Fibroblast of lung (primary cell): ENCODE data around the gene TEX44. TPM values are rescaled to one million over a fixed set of nuclear protein-coding genes. Genes with fewer than 3 reads are reported as not detected.
"Not testable (repeated sequence)": the region's sequence is repeated elsewhere in the genome, so short reads cannot be mapped to it uniquely, and the experiment has no call there.

Experiments used
- DNase-seq, 2 donors: peaks; one replicate each; pipeline versions ENCODE4 v3.0.0 to v3.0.0-alpha.2; 2010; ENCODE audit warnings: low read depth in 2 of 2
- H2AFZ ChIP-seq: 2 replicates; pipeline ENCODE4 v1.5.1; 2012; ENCODE audit warnings: low read length, control low read depth, inconsistent platforms
- H3K27ac ChIP-seq: 2 replicates; pipeline ENCODE4 v1.5.1; 2011; ENCODE audit warnings: low read length, control low read depth; ENCODE audit not compliant: insufficient read depth
- H3K27me3 ChIP-seq: 2 replicates; pipeline ENCODE4 v1.5.1; 2011; ENCODE audit warnings: mild to moderate bottlenecking, low read length; ENCODE audit not compliant: control insufficient read depth, insufficient read depth
- H3K36me3 ChIP-seq: 2 replicates; pipeline ENCODE4 v1.5.1; 2011; ENCODE audit warnings: low read length; ENCODE audit not compliant: control insufficient read depth, insufficient read depth
- H3K4me1 ChIP-seq: 2 replicates; pipeline ENCODE4 v1.5.1; 2011; ENCODE audit warnings: low read length; ENCODE audit not compliant: control insufficient read depth, insufficient read depth; ENCODE audit errors: extremely low read depth
- H3K4me2 ChIP-seq: 2 replicates; pipeline ENCODE4 v1.5.1; 2011; ENCODE audit warnings: low read length, control low read depth; ENCODE audit not compliant: insufficient read depth; ENCODE audit errors: extremely low read depth
- H3K4me3 ChIP-seq, 4 experiments: fragments of 200-600 bp in 1 of 4; sonication (generic) in 1 of 4; replicated peaks in 1 of 4; 2 replicates each; pipeline ENCODE4 v1.5.1; 2011 to 2016; ENCODE audit warnings: low read length in 4 of 4, low read depth in 3 of 4, mild to moderate bottlenecking in 3 of 4, control low read depth in 2 of 4, inconsistent platforms in 1 of 4, mixed read lengths in 1 of 4; ENCODE audit not compliant: insufficient read depth in 1 of 4; ENCODE audit errors: control extremely low read depth in 1 of 4
- H3K79me2 ChIP-seq: 2 replicates; pipeline ENCODE4 v1.5.1; 2012; ENCODE audit warnings: mild to moderate bottlenecking, low read length, inconsistent platforms; ENCODE audit not compliant: control insufficient read depth, insufficient read depth
- H3K9ac ChIP-seq: 2 replicates; pipeline ENCODE4 v1.5.1; 2011; ENCODE audit warnings: mild to moderate bottlenecking, low read length, control low read depth; ENCODE audit not compliant: insufficient read depth
- H3K9me3 ChIP-seq: 2 replicates; pipeline ENCODE4 v1.5.1; 2012; ENCODE audit warnings: low read depth, low read length; ENCODE audit not compliant: control insufficient read depth, insufficient read depth
- H4K20me1 ChIP-seq: 2 replicates; pipeline ENCODE4 v1.5.1; 2011; ENCODE audit warnings: low read length; ENCODE audit not compliant: control insufficient read depth, insufficient read depth; ENCODE audit errors: extremely low read depth
- CTCF ChIP-seq, 2 donors: IDR thresholded peaks in 1 of 2; conservative IDR thresholded peaks in 1 of 2; 1 replicate in 1 of 2; 2 replicates in 1 of 2; pipeline ENCODE4 v1.5.1; 2011 to 2012; ENCODE audit warnings: low read length in 2 of 2, control low read depth in 1 of 2, inconsistent platforms in 1 of 2, low read depth in 1 of 2, mild to moderate bottlenecking in 1 of 2
- EZH2 ChIP-seq: IDR thresholded peaks from 2 replicates; pipeline ENCODE4 v1.5.1; 2012; ENCODE audit warnings: low read length, control low read depth, mild to moderate bottlenecking; ENCODE audit errors: missing control alignments
- polyA plus RNA-seq, 2 donors: library from polyadenylated mRNA; depleted of rRNA in 1 of 2; stranded (reverse) in 1 of 2; unstranded in 1 of 2; fragments of >200 nt; gene quantifications; 2 replicates each; pipeline ENCODE4 v1.2.1, GENCODE V29; 2011 to 2012; ENCODE audit warnings: missing spikeins in 1 of 2
- total RNA-seq: library from RNA; depleted of rRNA; stranded (reverse); fragments of >200 nt; gene quantifications from 2 replicates; pipeline ENCODE4 v1.2.1, GENCODE V29; 2014

Gene TEX44
- total and polyA plus RNA-seq, 2 donors (not counting 1 experiment from before 2014, with no cell fraction given), result not detected

GRCh38 chr2:231579560-231579959 is 13.1 kb upstream of the TEX44 start:
- Histone ChIP-seq H2AFZ (no peak overlapping the region), H3K9ac (no peak overlapping the region), H3K4me2 (no peak overlapping the region), H3K27me3 (no peaks in the 10 kb centered on the region), H3K9me3 (no peaks in the 10 kb centered on the region), H3K27ac (no peak overlapping the region), H3K36me3 (no peaks in the 10 kb centered on the region), H3K4me3 (no peak overlapping the region), H3K4me1 (no peaks in the 10 kb centered on the region), H4K20me1 (no peaks in the 10 kb centered on the region), H3K79me2 (no peaks in the 10 kb centered on the region)
- DNase-seq, result no peak
- TF ChIP-seq CTCF (conservative IDR thresholded peaks at IDR 0.05 in 1 of 2, IDR thresholded peaks at IDR 0.05 in 1 of 2; ENCODE audit: low read depth in 1 of 2, low read length in 2 of 2), result no peak
- no peak for TF ChIP-seq EZH2

- no peak overlapping the region for H3K9ac ChIP-seq
- no peaks in the 10 kb centered on the region for H3K9me3 ChIP-seq
- no peaks in the 10 kb centered on the region for H3K27me3 ChIP-seq
- no peaks in the 10 kb centered on the region for H3K79me2 ChIP-seq
- no peak for DNase-seq
- no peaks in the 10 kb centered on the region for H3K36me3 ChIP-seq
- H2AFZ ChIP-seq, result no peak overlapping the region
- no peak overlapping the region for H3K4me2 ChIP-seq
- H3K4me3 ChIP-seq, result no peak overlapping the region
- H4K20me1 ChIP-seq, result no peaks in the 10 kb centered on the region
- no peaks in the 10 kb centered on the region for H3K4me1 ChIP-seq
- H3K27ac ChIP-seq, result no peak overlapping the region
- no peak for TF ChIP-seq EZH2
- TF ChIP-seq CTCF (conservative IDR thresholded peaks at IDR 0.05 in 1 of 2, IDR thresholded peaks at IDR 0.05 in 1 of 2; ENCODE audit: low read depth in 1 of 2, low read length in 2 of 2), result no peak
Measured at GRCh38 chr2:231581328-231581727, 11.3 kb upstream of the TEX44 start.

GRCh38 chr2:231583982-231584381 is 8.7 kb upstream of the TEX44 start:
- DNase-seq, result no peak
- Histone ChIP-seq H3K9ac (no peak overlapping the region), H3K79me2 (no peaks in the 10 kb centered on the region), H4K20me1 (no peaks in the 10 kb centered on the region), H3K9me3 (no peaks in the 10 kb centered on the region), H3K36me3 (no peaks in the 10 kb centered on the region), H3K27me3 (peaks cover 3% of the 10 kb centered on the region), H3K27ac (no peak overlapping the region), H2AFZ (no peak overlapping the region), H3K4me2 (no peak overlapping the region), H3K4me1 (no peaks in the 10 kb centered on the region), H3K4me3 (no peak overlapping the region)
- TF ChIP-seq CTCF (conservative IDR thresholded peaks at IDR 0.05 in 1 of 2, IDR thresholded peaks at IDR 0.05 in 1 of 2; ENCODE audit: low read depth in 1 of 2, low read length in 2 of 2) (no peak), EZH2 (no peak)

GRCh38 chr2:231587744-231588143 is 4.9 kb upstream of the TEX44 start:
- not testable (repeated sequence) for H3K79me2 ChIP-seq, H3K4me2 ChIP-seq, H2AFZ ChIP-seq, DNase-seq, H3K27me3 ChIP-seq, H3K4me3 ChIP-seq, H3K9me3 ChIP-seq, H3K4me1 ChIP-seq, H3K27ac ChIP-seq, H3K9ac ChIP-seq, H4K20me1 ChIP-seq, H3K36me3 ChIP-seq
